ENCODE measurements around the gene PLCG2.
A peak's percentile ranks its signal among the peaks of the same experiment; 100 is the strongest.
"Not testable (repeated sequence)": the region's sequence is repeated elsewhere in the genome, so short reads cannot be mapped to it uniquely, and the experiment has no call there.

Gene PLCG2

GRCh38 chr16:81778861-81779535 is at the start of gene PLCG2:
TSS of gene PLCG2 (plus strand) at chr16:81779291. CDS start at chr16:81785990, 6,699 bp downstream.
- peak; percentile 85 for DNase-seq

GRCh38 chr16:81729451-81729850 is 49.6 kb upstream of the PLCG2 start:
- no peak for DNase-seq

- DNase-seq, result peak; percentile 81
Observed at GRCh38 chr16:81730090-81731051, 48.7 kb upstream of the PLCG2 start.

- DNase-seq, result no peak
Observed at GRCh38 chr16:81731649-81732048, 47.4 kb upstream of the PLCG2 start.

- no peak for DNase-seq
Observed at GRCh38 chr16:81732699-81733098, 46.4 kb upstream of the PLCG2 start.

- no peak for DNase-seq
Observed at GRCh38 chr16:81733295-81733694, 45.8 kb upstream of the PLCG2 start.

GRCh38 chr16:81734632-81735434 is 44.3 kb upstream of the PLCG2 start:
- DNase-seq, result no peak

- DNase-seq, result peak; percentile 90
Observed at GRCh38 chr16:81737885-81738536, 41.1 kb upstream of the PLCG2 start.

- DNase-seq, result no peak
Observed at GRCh38 chr16:81738783-81739496, 40.2 kb upstream of the PLCG2 start.

GRCh38 chr16:81739503-81739902 is 39.6 kb upstream of the PLCG2 start:
- no peak for DNase-seq

- DNase-seq, result no peak
Observed at GRCh38 chr16:81740169-81740568, 38.9 kb upstream of the PLCG2 start.

- not testable (repeated sequence) for DNase-seq
Observed at GRCh38 chr16:81741430-81741770, 37.7 kb upstream of the PLCG2 start.

- DNase-seq, result no peak
Observed at GRCh38 chr16:81744385-81744784, 34.7 kb upstream of the PLCG2 start.

- DNase-seq, result no peak
Observed at GRCh38 chr16:81744911-81745310, 34.2 kb upstream of the PLCG2 start.

GRCh38 chr16:81745704-81746558 is 33.2 kb upstream of the PLCG2 start:
- DNase-seq, result peak; percentile 83

- DNase-seq, result no peak
Observed at GRCh38 chr16:81746566-81746965, 32.5 kb upstream of the PLCG2 start.

GRCh38 chr16:81748476-81749198 is 30.5 kb upstream of the PLCG2 start:
- DNase-seq, result peak; percentile 15

GRCh38 chr16:81752225-81752875 is 26.7 kb upstream of the PLCG2 start:
- DNase-seq, result no peak

GRCh38 chr16:81752876-81753227 is 26.2 kb upstream of the PLCG2 start:
- DNase-seq, result no peak

GRCh38 chr16:81754858-81755257 is 24.2 kb upstream of the PLCG2 start:
- DNase-seq, result no peak

All from stimulated activated CD4-positive, alpha-beta T cell treated with anti-CD3 and anti-CD28 coated beads, Interleukin-15, amount 100 ng/mL, for 24 hours (primary cell).